ENCODE data around the gene RPL4.

- no peak for TF ChIP-seq YY1 (IDR thresholded peaks at IDR 0.05; ENCODE audit: low read depth, low read length)
- TF ChIP-seq CTCF (IDR thresholded peaks at IDR 0.05 in 2 of 3, conservative IDR thresholded peaks at IDR 0.05 in 1 of 3; ENCODE audit: control insufficient read depth in 2 of 3, extremely low read depth in 1 of 3, insufficient read depth in 1 of 3, low read depth in 3 of 3, low read length in 3 of 3), result no peak
- TF ChIP-seq TCF12 (IDR thresholded peaks at IDR 0.05; ENCODE audit: low read depth, low read length), result no peak
- no peak for TF ChIP-seq ASH2L (IDR thresholded peaks at IDR 0.05; ENCODE audit: borderline replicate concordance, low read depth)
- no peak for TF ChIP-seq EGR1 (IDR thresholded peaks at IDR 0.05; ENCODE audit: borderline replicate concordance in 1 of 2, low read depth in 2 of 2, low read length in 2 of 2)
- no peak for TF ChIP-seq REST (IDR thresholded peaks at IDR 0.05; ENCODE audit: low read depth, low read length)
- no peak for TF ChIP-seq ELK1 (IDR thresholded peaks at IDR 0.05; ENCODE audit: low read depth, low read length)
These were observed 9.9 kb upstream of the RPL4 start for GRCh38 chr15:66514586-66514985.

All from GM12878 (cell line).